ENCODE measurements around the gene DOCK4. TPM values are rescaled to one million over a fixed set of nuclear protein-coding genes. Genes with fewer than 3 reads are reported as not detected.

The DOCK4 gene
- total RNA-seq, 1 experiment from 2014 or later: 4.9 TPM

- Mint-ChIP-seq H3K4me3 (no peak overlapping the region), H3K36me3 (ENCODE audit: insufficient read depth in 1 of 3, low read depth in 3 of 3) (peaks cover 0 to 14% (median 0%) of the 10 kb centered on the region in 3 experiments; a peak in 4 of 7 replicates), H3K27ac (no peak overlapping the region), H3K27me3 (ENCODE audit: low read depth) (no peaks in the 10 kb centered on the region), H3K4me1 (0 out of 4 replicates have a peak, but pooled peaks cover 2% of the 10 kb centered on the region in 2 experiments), H3K9me3 (no peaks in the 10 kb centered on the region)
- Histone ChIP-seq H2AFZ (ENCODE audit: low read length) (no peak overlapping the region), H2BK20ac (ENCODE audit: low read depth, low read length, poor library complexity, severe bottlenecking) (no peak overlapping the region), H2BK12ac (ENCODE audit: insufficient read length, low read depth, low read length) (no peak overlapping the region), H4K5ac (ENCODE audit: insufficient read length, low read depth, low read length) (no peak overlapping the region), H3K56ac (ENCODE audit: insufficient read length, low read depth, low read length) (no peak overlapping the region), H4K8ac (replicated peaks; ENCODE audit: insufficient read length, low read depth, low read length) (no peak overlapping the region), H3K18ac (ENCODE audit: insufficient read length, low read depth, low read length) (no peak overlapping the region), H3K9me3 (ENCODE audit: control insufficient read depth, low read depth, low read length) (no peaks in the 10 kb centered on the region), H3K27me3 (ENCODE audit: insufficient read depth, low read length) (no peaks in the 10 kb centered on the region), H4K20me1 (ENCODE audit: control insufficient read depth, insufficient read depth, insufficient read length) (no peaks in the 10 kb centered on the region), H2BK15ac (ENCODE audit: low read depth, low read length) (no peak overlapping the region), H2AK5ac (ENCODE audit: insufficient read length, low read length) (no peak overlapping the region), H3K27ac (ENCODE audit: insufficient read length, low read depth, low read length) (no peak overlapping the region), H3T11ph (ENCODE audit: low read length) (no peak overlapping the region), H3K4me2 (ENCODE audit: insufficient read depth, insufficient read length, low read length) (no peak overlapping the region), H3K9ac (ENCODE audit: extremely low read depth, insufficient read length, low read length) (no peak overlapping the region), H3K4ac (ENCODE audit: low read depth, low read length) (no peak overlapping the region), H3K79me2 (ENCODE audit: insufficient read depth, low read length) (no peaks in the 10 kb centered on the region), H3K4me1 (ENCODE audit: insufficient read depth, low read length) (no peaks in the 10 kb centered on the region), H3K23ac (ENCODE audit: insufficient read length, low read depth, low read length) (no peak overlapping the region), H3K23me2 (ENCODE audit: insufficient read length, low read depth, low read length, poor library complexity, severe bottlenecking) (no peaks in the 10 kb centered on the region), H4K91ac (ENCODE audit: insufficient read length, low read depth, low read length) (no peak overlapping the region), H2BK120ac (ENCODE audit: low read depth, low read length, poor library complexity, severe bottlenecking) (no peak overlapping the region), H2BK5ac (ENCODE audit: insufficient read length, low read length) (no peak overlapping the region), H3K79me1 (ENCODE audit: insufficient read depth, low read depth, low read length, poor library complexity, severe bottlenecking) (no peaks in the 10 kb centered on the region), H3K14ac (ENCODE audit: insufficient read depth, low read length) (no peak overlapping the region)
- no CpG with 5 or more reads among the region's 2 CpGs for WGBS (ENCODE audit: extremely low coverage, insufficient read length, low lambda C conversion rate)
- TF ChIP-seq CTCF (conservative IDR thresholded peaks at IDR 0.05): no peak
- no peak for DNase-seq
Measured at GRCh38 chr7:111982804-111983203, 223.4 kb downstream of the DOCK4 start.
